ENCODE results near the gene TBC1D10A.

The TBC1D10A gene

GRCh38 chr22:30245181-30245984 is 81.4 kb downstream of the TBC1D10A start:
- no peak for DNase-seq

GRCh38 chr22:30244641-30245040 is 82.1 kb downstream of the TBC1D10A start:
- DNase-seq = no peak

DNA sequence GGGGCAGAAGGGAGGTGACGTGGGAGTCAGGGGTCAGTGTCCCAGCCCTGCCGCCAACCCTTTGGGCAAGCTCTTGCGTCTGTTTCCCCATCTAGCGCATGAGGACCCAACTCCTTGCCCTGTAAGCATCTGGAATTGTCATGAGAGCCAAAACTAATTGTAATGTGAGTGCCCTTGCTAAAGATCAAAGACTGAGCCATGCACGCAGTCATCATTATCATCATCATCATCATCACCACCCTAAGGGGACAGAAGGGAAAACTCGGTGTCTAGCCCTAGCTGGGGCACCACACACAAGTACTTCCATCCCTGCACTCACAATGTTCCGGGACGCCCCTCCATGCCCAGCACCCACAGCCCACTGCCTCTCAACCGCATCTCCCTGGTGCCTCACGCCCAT is 82.7 kb downstream of the TBC1D10A start:
- DNase-seq = no peak

DNA sequence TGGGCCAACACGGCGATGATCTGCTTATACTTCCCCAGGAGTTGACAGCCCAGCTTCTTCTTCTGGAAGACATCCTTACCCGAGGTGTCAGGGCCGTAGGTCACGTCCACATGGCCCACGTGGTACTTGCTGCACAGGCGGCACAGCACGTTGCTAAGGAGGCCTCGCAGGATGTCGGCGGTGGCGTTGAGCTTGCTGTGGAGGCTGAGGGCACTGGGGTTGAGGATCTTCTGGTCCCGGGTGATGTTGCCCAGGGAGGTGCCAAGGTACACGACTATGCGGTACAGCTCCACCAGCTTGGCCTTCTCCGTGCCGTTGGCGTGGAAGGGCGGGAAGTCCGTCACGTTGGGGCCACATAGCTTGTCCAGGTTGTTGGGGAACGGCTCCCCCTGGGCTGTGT is 83.1 kb downstream of the TBC1D10A start:
- no peak for DNase-seq
